H1 (cell line): ENCODE data around the gene LRRK1. TPM values are rescaled to one million over a fixed set of nuclear protein-coding genes. Genes with fewer than 3 reads are reported as not detected.

Experiments used
- CTCF ChIA-PET: fragments of 300-600 bp; sonication (Branson Sonifier 250); formaldehyde crosslinking; loops from one replicate; lab custom pipeline; 2021; ENCODE audit not compliant: partially characterized antibody; lab: Charles Lee
- POLR2A ChIA-PET: fragments of 300-600 bp; sonication (Branson Sonifier 250); formaldehyde crosslinking; loops from one replicate; lab custom pipeline; 2021; ENCODE audit warnings: inconsistent platforms; ENCODE audit not compliant: partially characterized antibody; lab: Charles Lee
- DNase-seq, 2 experiments: peaks; one replicate each; pipeline versions ENCODE4 v3.0.0 to v3.0.0-alpha.2; 2010 to 2022; ENCODE audit warnings: low spot score in 2 of 2, low read depth in 1 of 2, mixed read lengths in 1 of 2
- FAIRE-seq: peaks from 2 replicates; lab custom pipeline; 2011; peaks lifted over from hg19 to GRCh38; lab: Jason Lieb, UNC
- H2AFZ ChIP-seq: 2 replicates; pipeline ENCODE4 v1.8.1; 2012; ENCODE audit warnings: low read length, inconsistent platforms
- H2AK5ac ChIP-seq: 2 replicates; pipeline ENCODE4 v1.6.1; 2013; ENCODE audit warnings: low read depth, low read length
- H2BK120ac ChIP-seq: replicated peaks from 2 replicates; pipeline ENCODE3; 2013; ENCODE audit warnings: low read depth, low read length, inconsistent platforms
- H2BK12ac ChIP-seq: 2 replicates; pipeline ENCODE4 v1.6.1; 2013; ENCODE audit warnings: low read depth, low read length
- H2BK15ac ChIP-seq: 2 replicates; pipeline ENCODE4 v1.6.1; 2013; ENCODE audit warnings: low read length
- H2BK20ac ChIP-seq: 2 replicates; pipeline ENCODE4 v1.6.1; 2013; ENCODE audit warnings: low read length
- H2BK5ac ChIP-seq: 2 replicates; pipeline ENCODE4 v1.6.1; 2013; ENCODE audit warnings: low read depth, low read length
- H3K14ac ChIP-seq: 2 replicates; pipeline ENCODE4 v1.6.1; 2013; ENCODE audit warnings: inconsistent platforms; ENCODE audit not compliant: insufficient read length
- H3K18ac ChIP-seq: 2 replicates; pipeline ENCODE4 v1.6.1; 2013; ENCODE audit warnings: low read length; ENCODE audit errors: extremely low read depth
- H3K23ac ChIP-seq: 2 replicates; pipeline ENCODE4 v1.6.1; 2013; ENCODE audit warnings: inconsistent platforms; ENCODE audit not compliant: insufficient read length
- H3K23me2 ChIP-seq: 2 replicates; pipeline ENCODE4 v1.6.1; 2013; ENCODE audit warnings: low read depth, low read length
- H3K27ac ChIP-seq: 2 replicates; pipeline ENCODE4 v1.6.1; 2011; ENCODE audit warnings: low read depth, low read length, inconsistent platforms
- H3K27me3 ChIP-seq, 4 experiments: replicated peaks in 1 of 4; 1 replicate in 1 of 4; 2 replicates in 3 of 4; pipeline versions ENCODE4 v1.6.1 to v1.8.1; 2011 to 2013; ENCODE audit warnings: low read length in 3 of 4, mild to moderate bottlenecking in 3 of 4, inconsistent platforms in 2 of 4, mixed read lengths in 2 of 4, moderate library complexity in 1 of 4; ENCODE audit not compliant: control insufficient read depth in 3 of 4, insufficient read depth in 3 of 4; ENCODE audit errors: extremely low read depth in 1 of 4
- H3K36me3 ChIP-seq, 4 experiments: 2 replicates each; pipeline versions ENCODE4 v1.6.1 to v1.8.1; 2011 to 2013; ENCODE audit warnings: mild to moderate bottlenecking in 4 of 4, low read length in 3 of 4, moderate library complexity in 2 of 4, control low read depth in 1 of 4, inconsistent platforms in 1 of 4; ENCODE audit not compliant: insufficient read depth in 4 of 4, control insufficient read depth in 2 of 4
- H3K4ac ChIP-seq: replicated peaks from 2 replicates; pipeline ENCODE3; 2013; ENCODE audit warnings: low read length, low read depth, mixed read lengths, inconsistent platforms; ENCODE audit not compliant: insufficient read length
- H3K4me1 ChIP-seq, 4 experiments: replicated peaks in 1 of 4; 1 replicate in 1 of 4; 2 replicates in 3 of 4; pipeline versions ENCODE4 v1.6.1 to v1.8.1; 2011 to 2013; ENCODE audit warnings: low read length in 3 of 4, inconsistent platforms in 2 of 4, mixed read lengths in 1 of 4; ENCODE audit not compliant: insufficient read depth in 4 of 4, control insufficient read depth in 3 of 4
- H3K4me2 ChIP-seq, 2 experiments: 2 replicates each; pipeline versions ENCODE4 v1.6.1 to v1.8.1; 2011 to 2013; ENCODE audit warnings: low read depth in 2 of 2, low read length in 2 of 2, control low read depth in 1 of 2, inconsistent platforms in 1 of 2, mild to moderate bottlenecking in 1 of 2; ENCODE audit not compliant: insufficient read depth in 1 of 2
- H3K4me3 ChIP-seq, 4 experiments: fragments of 200-600, 300-600 bp in 1 of 4; sonication (generic), shearing (Covaris generic), sonication (Bioruptor Twin) in 1 of 4; 2 replicates each; pipeline versions ENCODE4 v1.5.1 to v1.8.1; 2011 to 2016; ENCODE audit warnings: low read length in 4 of 4, low read depth in 3 of 4, control low read depth in 2 of 4, inconsistent platforms in 2 of 4, mild to moderate bottlenecking in 2 of 4, mixed read lengths in 1 of 4, moderate library complexity in 1 of 4; ENCODE audit not compliant: insufficient read depth in 2 of 4; ENCODE audit errors: extremely low read depth in 1 of 4
- H3K56ac ChIP-seq: replicated peaks from 2 replicates; pipeline ENCODE3; 2013; ENCODE audit warnings: low read depth, mild to moderate bottlenecking, mixed read lengths, low read length, inconsistent platforms; ENCODE audit not compliant: insufficient read length
- H3K79me1 ChIP-seq: 2 replicates; pipeline ENCODE4 v1.6.1; 2013; ENCODE audit warnings: low read depth, low read length, control low read depth
- H3K79me2 ChIP-seq, 2 experiments: 2 replicates each; pipeline versions ENCODE4 v1.6.1 to v1.8.1; 2012 to 2013; ENCODE audit warnings: low read length in 2 of 2, mild to moderate bottlenecking in 2 of 2, inconsistent platforms in 1 of 2; ENCODE audit not compliant: insufficient read depth in 2 of 2, control insufficient read depth in 1 of 2
- H3K9ac ChIP-seq, 4 experiments: replicated peaks in 1 of 4; 1 replicate in 1 of 4; 2 replicates in 3 of 4; pipeline versions ENCODE4 v1.6.1 to v1.8.1; 2011 to 2013; ENCODE audit warnings: low read depth in 3 of 4, low read length in 3 of 4, control low read depth in 2 of 4, mild to moderate bottlenecking in 2 of 4, moderate library complexity in 2 of 4, inconsistent platforms in 1 of 4; ENCODE audit errors: extremely low read depth in 1 of 4
- H3K9me3 ChIP-seq, 2 experiments: 2 replicates each; pipeline versions ENCODE4 v1.6.1 to v1.8.1; 2012 to 2013; ENCODE audit warnings: mild to moderate bottlenecking in 2 of 2, moderate library complexity in 2 of 2, control low read depth in 1 of 2, inconsistent platforms in 1 of 2, low read depth in 1 of 2, low read length in 1 of 2, mixed read lengths in 1 of 2; ENCODE audit not compliant: insufficient read depth in 2 of 2
- H4K20me1 ChIP-seq, 2 experiments: replicated peaks in 1 of 2; 2 replicates each; pipeline versions ENCODE3 to v1.8.1; 2011 to 2013; ENCODE audit warnings: inconsistent platforms in 2 of 2, low read length in 2 of 2, mild to moderate bottlenecking in 1 of 2; ENCODE audit not compliant: insufficient read depth in 2 of 2, control insufficient read depth in 1 of 2
- H4K5ac ChIP-seq: 2 replicates; pipeline ENCODE4 v1.6.1; 2013; ENCODE audit warnings: low read length, low read depth, mixed read lengths, inconsistent platforms; ENCODE audit not compliant: insufficient read length
- H4K8ac ChIP-seq: 2 replicates; pipeline ENCODE4 v1.8.0; 2013; ENCODE audit warnings: mild to moderate bottlenecking, moderate library complexity, low read length, inconsistent platforms; ENCODE audit not compliant: insufficient read depth; ENCODE audit errors: extremely low read depth
- H4K91ac ChIP-seq: replicated peaks from 2 replicates; pipeline ENCODE3; 2013; ENCODE audit warnings: low read length, mixed read lengths, inconsistent platforms; ENCODE audit not compliant: insufficient read length
- CHD2 ChIP-seq: IDR thresholded peaks from 2 replicates; pipeline ENCODE4 v1.6.1; 2012; ENCODE audit warnings: low read length, improper control_type of control experiment
- EP300 ChIP-seq, 2 experiments: IDR thresholded peaks; 1 replicate in 1 of 2; 2 replicates in 1 of 2; pipeline ENCODE4 v1.6.1; 2011 to 2012; ENCODE audit warnings: low read depth in 2 of 2, low read length in 2 of 2, mild to moderate bottlenecking in 2 of 2, borderline replicate concordance in 1 of 2, inconsistent platforms in 1 of 2, moderate library complexity in 1 of 2
- EZH2 ChIP-seq: fragments of 200-600 bp; sonication (generic); IDR thresholded peaks from 2 replicates; pipeline ENCODE4 v1.7.1; 2012; ENCODE audit warnings: low read depth, mild to moderate bottlenecking, moderate library complexity, low read length, inconsistent platforms; ENCODE audit not compliant: severe bottlenecking
- GABPA ChIP-seq: IDR thresholded peaks from 2 replicates; pipeline ENCODE4 v1.6.1; 2011; ENCODE audit warnings: mild to moderate bottlenecking, low read length, moderate library complexity, borderline replicate concordance; ENCODE audit not compliant: insufficient read depth
- NRF1 ChIP-seq: IDR thresholded peaks from 2 replicates; pipeline ENCODE4 v1.6.1; 2011; ENCODE audit warnings: mild to moderate bottlenecking, low read depth, low read length, improper control_type of control experiment
- RAD21 ChIP-seq, 2 experiments: IDR thresholded peaks in 1 of 2; conservative IDR thresholded peaks in 1 of 2; 2 replicates each; pipeline ENCODE4 v1.6.1; 2011; ENCODE audit warnings: low read depth in 2 of 2, low read length in 2 of 2, improper control_type of control experiment in 1 of 2, inconsistent platforms in 1 of 2, mild to moderate bottlenecking in 1 of 2, moderate library complexity in 1 of 2
- SAP30 ChIP-seq: fragments of 300-600 bp; sonication (generic); IDR thresholded peaks from 2 replicates; pipeline ENCODE4 v1.7.1; 2012; ENCODE audit warnings: low read length, moderate library complexity, mild to moderate bottlenecking, inconsistent platforms; ENCODE audit not compliant: insufficient read depth, insufficient replicate concordance
- polyA plus RNA-seq, 7 experiments: library from polyadenylated mRNA; depleted of rRNA in 3 of 7; stranded (reverse) in 5 of 7; unstranded in 2 of 7; fragments of >200 nt in 5 of 7; fragments of 200-250 nt in 2 of 7; gene quantifications; 1 replicate in 5 of 7; 2 replicates in 1 of 7; 4 replicates in 1 of 7; pipeline versions ENCODE4 v1.2.1 to v1.2.3, GENCODE V29; 2011 to 2013; ENCODE audit warnings: missing spikeins in 2 of 7, mixed read lengths in 2 of 7
- total RNA-seq: library from RNA; stranded (reverse); fragmentation: NEBNext Ultra II Directional; extraction: Animal tissue kit (Norgen Biotek cat#: 25700); gene quantifications from 2 replicates; pipeline ENCODE4 v1.2.1, GENCODE V29; 2021
- TF ChIP-seq, protein P1 (sequence below): IDR thresholded peaks from 2 replicates; pipeline ENCODE4 v1.6.1; 2012; ENCODE audit warnings: low read length, inconsistent platforms

Gene LRRK1
- total and polyA plus RNA-seq, 2 of the 8 experiments (the other 6 are each of a cell fraction or from before 2014, with no cell fraction given) = 1.2 to 3.6 TPM

- H3K4ac ChIP-seq = no peak overlapping the region
Observed at GRCh38 chr15:100934166-100934565, 15.0 kb downstream of the LRRK1 start.

More at GRCh38 chr15:100934166-100934565, 15.0 kb downstream of the LRRK1 start:
- H3K56ac ChIP-seq = no peak overlapping the region
- no peak overlapping the region for H2BK12ac ChIP-seq
- DNase-seq (peak in 1 of 2 experiments; percentile 32), FAIRE-seq (no peak)
- no peak overlapping the region for H3K23ac ChIP-seq
- H2BK120ac ChIP-seq = no peak overlapping the region
- no peak overlapping the region for H4K5ac ChIP-seq
- POLR2A ChIA-PET = no interaction called here
- H3K4me3 ChIP-seq = no peak overlapping the region
- H3K79me2 ChIP-seq = no peaks in the 10 kb centered on the region
- no peak overlapping the region for H2BK15ac ChIP-seq
- no peak overlapping the region for H2AFZ ChIP-seq
- H2AK5ac ChIP-seq = no peak overlapping the region
- H3K27ac ChIP-seq = no peak overlapping the region
- H3K9me3 ChIP-seq = no peaks in the 10 kb centered on the region
- no peak overlapping the region for H3K18ac ChIP-seq
- peaks cover 0 to 9% (median 5%) of the 10 kb centered on the region in 4 experiments; a peak in 4 of 7 replicates for H3K4me1 ChIP-seq
- H3K14ac ChIP-seq = no peak overlapping the region
- H4K20me1 ChIP-seq = no peaks in the 10 kb centered on the region
- no peak overlapping the region for H3K4me2 ChIP-seq
- H3K27me3 ChIP-seq = no peaks in the 10 kb centered on the region
- H2BK5ac ChIP-seq = no peak overlapping the region
- CTCF ChIA-PET = interaction anchor here (0.6 to 3.8 kb wide), 7 partner anchors 13 to 1731 kb away, joined by 3 to 21 read pairs (median 4); partner anchors contain the start of gene LRRK1
- TF ChIP-seq RAD21 (IDR thresholded peaks at IDR 0.05 in 1 of 2, conservative IDR thresholded peaks at IDR 0.05 in 1 of 2; ENCODE audit: low read depth in 2 of 2, low read length in 2 of 2) (no peak), GABPA (no peak), EP300 (IDR thresholded peaks at IDR 0.05; ENCODE audit: borderline replicate concordance in 1 of 2, low read depth in 2 of 2, low read length in 2 of 2) (no peak), EZH2 (no peak), CHD2 (no peak), NRF1 (no peak), SAP30 (no peak)
- TF ChIP-seq, protein P1, sequence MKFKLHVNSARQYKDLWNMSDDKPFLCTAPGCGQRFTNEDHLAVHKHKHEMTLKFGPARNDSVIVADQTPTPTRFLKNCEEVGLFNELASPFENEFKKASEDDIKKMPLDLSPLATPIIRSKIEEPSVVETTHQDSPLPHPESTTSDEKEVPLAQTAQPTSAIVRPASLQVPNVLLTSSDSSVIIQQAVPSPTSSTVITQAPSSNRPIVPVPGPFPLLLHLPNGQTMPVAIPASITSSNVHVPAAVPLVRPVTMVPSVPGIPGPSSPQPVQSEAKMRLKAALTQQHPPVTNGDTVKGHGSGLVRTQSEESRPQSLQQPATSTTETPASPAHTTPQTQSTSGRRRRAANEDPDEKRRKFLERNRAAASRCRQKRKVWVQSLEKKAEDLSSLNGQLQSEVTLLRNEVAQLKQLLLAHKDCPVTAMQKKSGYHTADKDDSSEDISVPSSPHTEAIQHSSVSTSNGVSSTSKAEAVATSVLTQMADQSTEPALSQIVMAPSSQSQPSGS = no peak
- no peaks in the 10 kb centered on the region; the same call in 1 of the 2 replicates for H3K79me1 ChIP-seq
- no peaks in the 10 kb centered on the region for H3K36me3 ChIP-seq
- H4K8ac ChIP-seq = no peak overlapping the region
- H3K23me2 ChIP-seq = no peaks in the 10 kb centered on the region
- H3K9ac ChIP-seq = no peak overlapping the region
- H4K91ac ChIP-seq = no peak overlapping the region
- no peak overlapping the region for H2BK20ac ChIP-seq
